ENCODE data around the gene KLF15.

The KLF15 gene

DNA sequence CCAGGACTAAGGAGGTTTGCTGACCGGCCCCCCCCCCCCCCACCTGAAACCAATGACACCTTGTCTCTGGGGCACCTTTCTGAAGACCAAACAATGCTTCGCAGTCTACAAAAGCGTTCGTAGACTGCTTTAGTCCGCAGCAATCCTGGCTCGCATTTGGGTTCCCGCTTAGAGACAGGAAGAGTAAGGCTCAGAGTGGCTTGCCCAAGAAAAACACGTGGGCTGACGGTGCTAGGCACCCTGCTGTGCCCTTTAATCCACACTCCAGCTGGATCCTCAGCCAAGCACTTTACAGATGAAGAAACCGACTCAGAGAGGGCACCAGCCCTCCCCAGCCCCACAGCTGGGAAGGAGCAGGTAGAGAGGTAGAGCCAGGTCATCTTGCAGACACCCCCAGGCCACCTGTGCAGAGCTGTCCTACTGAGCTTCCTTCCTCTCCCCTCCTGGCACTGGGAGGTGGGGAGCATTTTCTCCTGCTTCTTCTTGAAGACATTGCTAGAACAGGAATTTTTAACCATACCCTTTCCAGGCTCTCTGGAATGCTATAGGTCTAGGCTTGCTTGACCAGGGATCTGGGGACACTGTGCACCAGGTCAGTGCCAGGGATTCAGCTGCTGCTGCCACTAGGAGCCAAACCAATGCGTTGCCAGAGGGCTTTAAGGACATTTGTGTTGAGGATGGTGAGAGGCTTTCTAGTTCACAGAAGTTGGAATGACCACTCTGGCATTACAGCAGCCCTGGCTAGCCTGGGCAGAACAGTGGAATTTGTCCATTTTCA is 1.0 kb upstream of the KLF15 start:
- Histone ChIP-seq H3K36me3 (ENCODE audit: control insufficient read depth, insufficient read depth, low read length) (no peaks in the 10 kb centered on the region), H3K27me3 (replicated peaks; ENCODE audit: control insufficient read depth, insufficient read depth, low read length) (peaks cover 4% of the 10 kb centered on the region), H3K4me3 (replicated peaks; ENCODE audit: low read depth, low read length) (no peak overlapping the region)
- TF ChIP-seq, protein P1, sequence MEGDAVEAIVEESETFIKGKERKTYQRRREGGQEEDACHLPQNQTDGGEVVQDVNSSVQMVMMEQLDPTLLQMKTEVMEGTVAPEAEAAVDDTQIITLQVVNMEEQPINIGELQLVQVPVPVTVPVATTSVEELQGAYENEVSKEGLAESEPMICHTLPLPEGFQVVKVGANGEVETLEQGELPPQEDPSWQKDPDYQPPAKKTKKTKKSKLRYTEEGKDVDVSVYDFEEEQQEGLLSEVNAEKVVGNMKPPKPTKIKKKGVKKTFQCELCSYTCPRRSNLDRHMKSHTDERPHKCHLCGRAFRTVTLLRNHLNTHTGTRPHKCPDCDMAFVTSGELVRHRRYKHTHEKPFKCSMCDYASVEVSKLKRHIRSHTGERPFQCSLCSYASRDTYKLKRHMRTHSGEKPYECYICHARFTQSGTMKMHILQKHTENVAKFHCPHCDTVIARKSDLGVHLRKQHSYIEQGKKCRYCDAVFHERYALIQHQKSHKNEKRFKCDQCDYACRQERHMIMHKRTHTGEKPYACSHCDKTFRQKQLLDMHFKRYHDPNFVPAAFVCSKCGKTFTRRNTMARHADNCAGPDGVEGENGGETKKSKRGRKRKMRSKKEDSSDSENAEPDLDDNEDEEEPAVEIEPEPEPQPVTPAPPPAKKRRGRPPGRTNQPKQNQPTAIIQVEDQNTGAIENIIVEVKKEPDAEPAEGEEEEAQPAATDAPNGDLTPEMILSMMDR (IDR thresholded peaks at IDR 0.05; ENCODE audit: insufficient read depth, low read length, poor library complexity, severe bottlenecking) = no peak
- DNase-seq (ENCODE audit: extremely low read depth, insufficient read length) = no peak

DNA sequence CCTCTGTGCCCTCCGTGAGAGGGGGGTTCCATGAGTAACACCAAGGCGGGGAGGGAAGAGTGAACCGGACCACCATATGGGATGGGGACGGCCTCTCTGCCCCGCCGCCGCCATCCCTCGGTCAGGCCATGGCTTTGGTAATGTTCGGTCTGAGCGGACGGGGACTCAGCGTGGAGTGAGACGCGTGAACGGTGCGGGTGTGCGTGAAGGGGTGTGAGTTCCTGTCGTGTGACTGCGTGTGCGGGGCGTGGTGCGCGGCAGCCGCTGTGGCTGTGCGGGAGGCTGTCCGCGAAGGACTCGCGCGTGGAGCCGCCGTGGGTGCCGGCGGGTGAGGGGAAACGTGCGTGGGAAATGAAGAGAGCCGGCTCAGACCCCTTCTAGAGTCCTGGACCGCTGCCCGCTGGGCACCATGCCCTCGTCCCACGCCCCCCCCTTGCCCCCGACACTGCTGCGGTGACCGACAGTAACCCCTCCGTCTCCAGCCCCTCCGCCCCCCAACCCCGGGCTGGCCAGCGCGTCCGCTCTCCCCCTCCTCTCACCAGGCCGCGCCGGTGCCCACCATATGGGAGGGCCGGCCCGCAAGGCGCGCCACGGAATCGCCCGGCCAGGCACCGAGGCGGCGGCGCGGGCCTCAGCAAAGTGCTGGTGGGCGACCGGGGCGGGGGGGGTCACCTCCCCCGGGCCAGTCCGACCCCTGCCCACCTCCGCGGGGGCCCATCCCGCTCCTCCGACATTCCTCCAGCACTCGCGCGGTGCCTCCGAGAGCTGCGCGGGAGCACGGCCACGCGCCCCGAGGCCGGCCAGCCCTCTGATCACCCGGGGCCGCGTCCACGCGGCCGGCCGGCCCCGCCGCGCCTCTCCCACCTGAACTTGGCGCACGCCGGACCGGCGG is 589 bp downstream of the KLF15 start:
- Histone ChIP-seq H3K4me3 (replicated peaks; ENCODE audit: low read depth, low read length) (peak overlapping the region; percentile 14), H3K36me3 (ENCODE audit: control insufficient read depth, insufficient read depth, low read length) (no peaks in the 10 kb centered on the region), H3K27me3 (replicated peaks; ENCODE audit: control insufficient read depth, insufficient read depth, low read length) (peaks cover 4% of the 10 kb centered on the region)
- DNase-seq (ENCODE audit: extremely low read depth, insufficient read length) = no peak
- TF ChIP-seq, protein P1 (IDR thresholded peaks at IDR 0.05; ENCODE audit: insufficient read depth, low read length, poor library complexity, severe bottlenecking) = no peak

DNA sequence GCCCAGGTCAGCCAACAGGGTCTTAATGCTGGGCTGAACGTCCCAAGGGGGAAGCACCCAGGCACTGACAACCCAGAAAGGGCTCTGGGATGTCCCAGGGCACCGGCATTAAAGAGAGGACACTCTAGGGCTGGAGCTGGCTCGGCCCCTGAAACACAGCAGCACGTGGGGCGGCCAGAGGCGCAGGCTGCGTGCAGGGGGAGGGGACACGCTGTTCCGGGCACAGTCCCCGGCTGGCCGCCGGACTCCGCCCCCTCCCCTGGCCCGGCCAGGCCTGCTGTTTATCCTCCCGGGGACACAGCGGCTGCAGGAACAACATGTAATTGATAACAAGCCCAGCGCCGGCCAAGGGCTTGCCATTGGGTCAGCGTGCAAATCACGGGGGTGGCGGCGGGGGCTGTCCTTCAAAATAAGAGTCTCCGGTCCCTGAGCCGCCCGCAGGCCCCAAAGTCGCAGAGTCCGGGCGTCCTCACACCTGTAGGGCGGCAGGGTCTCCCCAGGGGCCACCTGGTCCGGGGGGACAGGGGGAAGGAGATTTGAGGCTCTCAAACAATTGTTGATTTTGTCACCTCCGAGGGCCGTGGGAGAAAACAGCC is 1.3 kb downstream of the KLF15 start:
- Histone ChIP-seq H3K4me3 (replicated peaks; ENCODE audit: low read depth, low read length) (no peak overlapping the region; the same call in 1 of the 2 replicates), H3K36me3 (ENCODE audit: control insufficient read depth, insufficient read depth, low read length) (no peaks in the 10 kb centered on the region), H3K27me3 (replicated peaks; ENCODE audit: control insufficient read depth, insufficient read depth, low read length) (peaks cover 4% of the 10 kb centered on the region)
- no peak for DNase-seq (ENCODE audit: extremely low read depth, insufficient read length)
- TF ChIP-seq, protein P1 (IDR thresholded peaks at IDR 0.05; ENCODE audit: insufficient read depth, low read length, poor library complexity, severe bottlenecking) = no peak

DNA sequence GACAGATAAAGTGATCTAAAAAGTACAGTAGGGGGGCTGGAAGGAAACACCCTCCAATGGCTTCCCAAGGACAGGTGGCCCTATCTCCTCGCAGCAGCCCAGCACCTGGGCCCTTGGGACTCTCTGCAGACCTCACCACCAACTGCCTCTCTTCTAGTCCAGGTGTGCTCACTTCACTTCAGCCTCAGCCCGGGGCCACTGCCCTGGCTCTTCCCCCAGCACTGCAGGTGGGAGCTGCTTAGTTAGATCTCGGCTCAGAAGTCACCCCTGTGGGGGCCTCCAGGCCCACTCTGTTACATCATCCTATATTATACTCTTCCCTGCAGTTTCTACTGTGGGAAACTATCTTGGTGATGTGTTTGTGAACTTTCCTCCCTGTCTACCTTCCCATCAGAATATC is 2.0 kb downstream of the KLF15 start:
- DNase-seq (ENCODE audit: extremely low read depth, insufficient read length) = no peak

DNA sequence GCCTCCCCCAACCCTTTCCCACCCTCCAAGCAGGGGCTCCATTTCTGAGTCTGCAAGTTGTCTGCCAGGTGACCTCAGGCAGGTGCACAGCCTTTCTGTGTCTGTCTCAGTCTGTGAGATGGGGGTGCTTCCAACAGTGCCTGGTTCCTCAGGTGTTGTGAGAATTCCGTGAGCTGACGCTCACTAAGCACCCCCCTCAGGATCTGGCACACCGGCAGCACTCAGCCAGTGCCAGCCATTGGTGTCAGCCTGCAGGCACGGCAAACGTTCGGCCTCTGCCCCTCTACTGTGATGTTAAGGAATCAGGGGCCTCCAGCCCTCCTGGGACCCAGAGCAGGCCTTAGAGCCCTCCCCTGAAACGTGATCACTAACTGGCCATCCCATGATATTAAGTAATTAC is 2.4 kb downstream of the KLF15 start:
- H3K4me3 ChIP-seq (replicated peaks; ENCODE audit: low read depth, low read length) = no peak overlapping the region

More for the DNA sequence above, 2.0 kb downstream of the KLF15 start:
- Histone ChIP-seq H3K27me3 (replicated peaks; ENCODE audit: control insufficient read depth, insufficient read depth, low read length) (peaks cover 2% of the 10 kb centered on the region), H3K4me3 (replicated peaks; ENCODE audit: low read depth, low read length) (no peak overlapping the region), H3K36me3 (ENCODE audit: control insufficient read depth, insufficient read depth, low read length) (no peaks in the 10 kb centered on the region)
- TF ChIP-seq, protein P1 (IDR thresholded peaks at IDR 0.05; ENCODE audit: insufficient read depth, low read length, poor library complexity, severe bottlenecking) = no peak

More for the DNA sequence above, 2.4 kb downstream of the KLF15 start:
- TF ChIP-seq, protein P1 (IDR thresholded peaks at IDR 0.05; ENCODE audit: insufficient read depth, low read length, poor library complexity, severe bottlenecking) = no peak
- no peak for DNase-seq (ENCODE audit: extremely low read depth, insufficient read length)
- Histone ChIP-seq H3K36me3 (ENCODE audit: control insufficient read depth, insufficient read depth, low read length) (no peaks in the 10 kb centered on the region), H3K27me3 (replicated peaks; ENCODE audit: control insufficient read depth, insufficient read depth, low read length) (no peaks in the 10 kb centered on the region; the same call in 1 of the 2 replicates)
